DMS79 treated with DMSO at 0.1 percent for 48 hours (cell line): ENCODE measurements around the gene SLC38A3.
"Not testable (repeated sequence)": the region's sequence is repeated elsewhere in the genome, so short reads cannot be mapped to it uniquely, and the experiment has no call there.

Experiments used
- DNase-seq: peaks from one replicate; lab custom pipeline; 2025; lab: John Stamatoyannopoulos, UW

The SLC38A3 gene

GRCh38 chr3:50254577-50255250, 49.6 kb downstream of the SLC38A3 start:
- DNase-seq = no peak

DNA sequence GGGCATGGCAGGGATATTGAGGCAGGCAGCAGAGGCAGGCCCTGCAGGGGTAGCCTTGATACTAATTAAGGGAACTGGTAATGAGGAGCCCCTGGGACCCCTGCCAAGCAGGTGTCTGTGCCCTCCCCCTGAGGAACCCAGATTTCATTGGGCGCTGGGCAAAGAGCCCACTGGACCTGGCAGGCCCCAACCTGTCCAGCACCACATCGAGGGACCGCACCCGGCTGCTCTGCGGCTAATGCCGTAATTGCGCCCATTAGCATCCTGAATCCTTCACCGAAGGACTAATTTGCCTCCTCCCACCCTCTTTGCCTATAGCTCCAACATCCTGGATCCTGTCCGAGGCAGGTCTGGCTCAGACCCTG, 50.2 kb downstream of the SLC38A3 start:
- peak; percentile 36 for DNase-seq

DNA sequence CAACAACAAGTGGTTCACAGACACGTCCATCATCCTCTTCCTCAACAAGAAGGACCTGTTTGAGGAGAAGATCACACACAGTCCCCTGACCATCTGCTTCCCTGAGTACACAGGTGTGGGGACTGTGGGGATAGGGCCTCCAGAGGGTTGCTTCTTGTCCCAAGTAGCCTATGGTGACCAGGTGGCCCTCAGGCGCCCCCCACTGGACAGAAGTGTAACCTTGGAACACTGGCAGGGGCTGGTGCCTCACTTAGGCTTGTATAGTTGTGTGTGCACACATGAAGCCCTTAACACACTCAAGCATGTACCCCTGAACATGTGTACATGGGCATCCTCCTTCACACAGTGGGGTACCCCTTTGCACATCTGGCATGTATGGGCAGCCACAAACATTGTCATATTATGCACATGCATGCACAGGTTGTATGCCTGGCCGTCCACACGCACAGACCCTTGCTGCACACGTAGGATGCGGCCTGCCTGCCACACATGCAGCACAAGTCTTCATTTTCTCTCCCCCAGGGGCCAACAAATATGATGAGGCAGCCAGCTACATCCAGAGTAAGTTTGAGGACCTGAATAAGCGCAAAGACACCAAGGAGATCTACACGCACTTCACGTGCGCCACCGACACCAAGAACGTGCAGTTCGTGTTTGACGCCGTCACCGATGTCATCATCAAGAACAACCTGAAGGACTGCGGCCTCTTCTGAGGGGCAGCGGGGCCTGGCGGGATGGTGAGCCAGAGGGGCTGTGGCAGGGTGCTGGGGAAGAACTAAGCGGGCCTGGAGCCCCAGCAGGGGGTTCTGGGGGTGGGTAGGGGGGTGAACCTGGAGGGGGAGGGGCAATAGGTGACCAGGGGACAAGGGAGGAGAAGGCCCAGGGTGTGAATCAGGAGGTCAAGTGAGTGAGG, 52.2 kb downstream of the SLC38A3 start:
- no peak for DNase-seq

- DNase-seq = no peak
These were observed 53.1 kb downstream of the SLC38A3 start for GRCh38 chr3:50258029-50258680.

DNA sequence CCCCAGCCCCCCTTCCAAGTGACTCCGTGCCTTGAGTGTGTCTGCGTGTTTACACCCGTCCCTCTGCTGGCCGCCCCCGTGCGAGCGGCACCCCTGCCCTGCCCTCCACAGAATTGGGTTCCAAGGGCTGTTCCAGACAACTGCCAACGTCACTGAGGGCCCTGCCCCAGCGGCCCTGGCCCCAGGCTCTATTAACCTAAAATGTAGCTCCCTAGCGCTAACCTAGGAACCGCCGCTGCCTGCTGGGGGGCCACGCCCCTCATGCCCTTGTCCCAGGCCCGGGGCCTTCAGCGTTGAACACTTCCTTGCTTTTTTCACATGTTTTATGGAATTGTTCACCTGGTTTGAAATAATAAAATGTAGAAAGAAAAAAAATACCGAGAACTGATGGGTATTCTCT, 53.9 kb downstream of the SLC38A3 start:
- DNase-seq = no peak

- DNase-seq = no peak
These were observed 54.5 kb downstream of the SLC38A3 start for GRCh38 chr3:50259432-50260026.

- peak; percentile 55 for DNase-seq
These were observed 55.2 kb downstream of the SLC38A3 start for GRCh38 chr3:50260027-50260941.

DNA sequence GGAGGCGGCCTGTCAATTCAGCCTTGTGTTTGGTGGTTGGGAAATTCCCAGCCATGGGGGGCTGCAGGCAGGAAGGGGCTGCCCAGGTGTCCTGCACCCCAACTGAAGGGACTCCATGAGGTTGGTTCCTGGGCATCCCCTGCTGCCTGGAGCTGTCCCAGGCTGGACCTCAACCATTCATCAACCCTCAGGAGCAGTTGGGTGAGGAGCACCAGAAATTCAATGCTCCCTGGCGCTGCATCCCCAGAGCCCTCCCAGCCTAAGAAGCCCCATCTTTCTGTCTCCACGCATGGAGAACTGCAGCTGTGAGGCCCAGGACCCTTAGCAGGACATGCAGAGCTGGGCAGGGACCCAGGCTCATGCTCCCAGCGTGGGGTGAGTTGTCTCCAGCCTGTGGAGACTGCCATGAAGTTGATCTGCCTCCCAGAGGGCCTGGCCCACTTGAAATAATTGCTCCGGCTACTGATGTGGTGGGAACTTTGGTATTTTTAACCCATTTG, 55.9 kb downstream of the SLC38A3 start:
- no peak for DNase-seq

- DNase-seq = no peak
These were observed 56.4 kb downstream of the SLC38A3 start for GRCh38 chr3:50261505-50261904.

- not testable (repeated sequence) for DNase-seq
These were observed 57.1 kb downstream of the SLC38A3 start for GRCh38 chr3:50262200-50262599.

DNA sequence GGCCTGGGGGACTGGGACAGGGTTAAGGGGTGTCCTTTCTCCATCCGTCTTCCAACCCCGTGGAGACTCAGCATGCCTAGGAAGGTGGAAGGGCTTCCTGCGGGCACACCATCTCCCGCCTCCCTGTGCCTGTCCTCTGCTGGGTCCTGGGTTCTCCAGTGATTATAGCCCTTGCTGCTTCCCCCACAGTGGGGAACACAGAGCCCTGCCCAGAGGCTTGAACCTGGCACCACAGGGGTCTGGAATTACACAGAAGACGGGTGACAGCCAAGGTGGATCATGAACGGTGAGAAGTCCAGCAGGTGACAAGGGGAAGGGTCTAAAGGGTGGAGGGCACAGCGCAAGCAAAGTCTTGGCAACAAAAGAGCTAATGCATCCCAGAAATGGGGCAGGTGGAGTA, 57.7 kb downstream of the SLC38A3 start:
- DNase-seq = no peak

GRCh38 chr3:50263478-50264382, 58.7 kb downstream of the SLC38A3 start:
- no peak for DNase-seq

- no peak for DNase-seq
These were observed 59.4 kb downstream of the SLC38A3 start for GRCh38 chr3:50264383-50264963.

GRCh38 chr3:50264964-50265485, 60.0 kb downstream of the SLC38A3 start:
- DNase-seq = no peak

- no peak for DNase-seq
These were observed 60.5 kb downstream of the SLC38A3 start for GRCh38 chr3:50265571-50265970.

DNA sequence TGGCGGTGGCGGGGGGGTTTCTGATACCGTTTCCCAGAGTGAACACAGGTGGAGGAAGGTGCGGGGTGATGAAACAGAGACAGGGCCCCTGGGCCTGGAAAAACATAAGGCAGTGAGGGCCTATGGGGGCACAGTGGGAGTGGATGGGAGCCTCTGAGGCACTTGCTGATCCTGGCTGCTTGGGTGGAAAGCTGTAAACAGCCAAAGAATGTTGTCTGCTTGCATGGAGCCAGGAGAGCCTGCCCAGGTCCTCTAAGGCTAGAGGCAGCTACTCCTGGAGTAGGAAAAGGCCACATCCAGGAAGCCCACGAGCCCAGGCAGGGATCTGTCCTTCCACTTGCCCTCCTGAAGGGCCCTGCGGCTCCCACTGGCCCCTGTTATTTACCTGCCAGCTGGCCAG, 60.9 kb downstream of the SLC38A3 start:
- no peak for DNase-seq

DNA sequence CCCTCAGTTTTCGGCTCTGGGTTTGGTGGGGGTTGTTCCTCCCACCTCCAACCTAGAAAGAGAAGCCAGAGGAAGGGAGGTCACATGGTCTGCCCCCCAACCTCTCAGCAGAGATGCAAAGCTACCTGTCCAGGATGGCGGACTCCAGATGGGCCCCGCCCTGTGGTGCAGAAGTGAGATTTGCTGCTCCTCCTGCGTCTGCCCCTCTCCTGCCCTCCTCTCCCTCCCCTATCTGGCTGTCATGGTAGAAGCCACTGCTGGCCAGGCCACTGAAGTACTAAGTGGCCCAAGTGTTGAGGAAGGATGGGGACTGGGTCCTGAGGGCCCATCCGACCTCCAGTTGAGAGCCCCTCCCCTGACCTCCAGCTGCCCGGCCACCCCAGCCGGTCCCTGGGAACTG, 61.8 kb downstream of the SLC38A3 start:
- DNase-seq = no peak

GRCh38 chr3:50267280-50267913, 62.3 kb downstream of the SLC38A3 start:
- DNase-seq = peak; percentile 16

DNA sequence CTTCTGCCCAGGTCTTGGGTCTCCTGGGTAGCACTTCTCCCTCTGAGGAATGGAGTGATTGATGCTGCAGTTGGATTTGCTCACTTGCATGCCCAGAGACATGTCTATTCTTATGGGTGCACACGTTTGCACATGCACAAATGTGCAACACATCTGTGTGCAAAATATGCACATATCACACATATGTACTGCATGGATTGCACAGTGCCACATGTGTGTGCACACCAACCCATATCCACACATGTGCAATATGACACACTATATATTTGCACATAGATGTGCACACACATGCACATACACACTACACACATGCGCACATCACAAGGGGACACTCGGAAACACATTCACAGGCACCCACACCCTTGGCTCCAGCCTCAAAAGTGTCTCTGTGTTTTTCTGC, 63.2 kb downstream of the SLC38A3 start:
- no peak for DNase-seq
